ENCODE data around the gene TASOR. TPM values are rescaled to one million over a fixed set of nuclear protein-coding genes. Genes with fewer than 3 reads are reported as not detected.

TASOR gene
- total RNA-seq, 1 donor from 2014 or later, result 65.9 TPM

- no peak for DNase-seq (ENCODE audit: extremely low spot score, unreplicated experiment)
- no peak for TF ChIP-seq CTCF (IDR thresholded peaks at IDR 0.05)
- no peaks in the 10 kb centered on the region for H3K27me3 Mint-ChIP-seq (ENCODE audit: unreplicated experiment)
- H3K27ac Mint-ChIP-seq (ENCODE audit: unreplicated experiment), result peak overlapping the region; percentile 97
- H3K4me3 Mint-ChIP-seq (ENCODE audit: unreplicated experiment), result peak overlapping the region; percentile 94
- H3K9me3 Mint-ChIP-seq (ENCODE audit: unreplicated experiment), result peaks cover 4% of the 10 kb centered on the region
- peaks cover 19% of the 10 kb centered on the region for H3K36me3 Mint-ChIP-seq (ENCODE audit: unreplicated experiment)
- peaks cover 33% of the 10 kb centered on the region for H3K4me1 Mint-ChIP-seq (ENCODE audit: unreplicated experiment)
Measured at GRCh38 chr3:56681984-56682461, 1.0 kb downstream of the TASOR start.

GRCh38 chr3:56680054-56680580 is 2.9 kb downstream of the TASOR start:
- no peaks in the 10 kb centered on the region for H3K27me3 Mint-ChIP-seq (ENCODE audit: unreplicated experiment)
- H3K4me1 Mint-ChIP-seq (ENCODE audit: unreplicated experiment), result peaks cover 33% of the 10 kb centered on the region
- H3K36me3 Mint-ChIP-seq (ENCODE audit: unreplicated experiment), result peaks cover 19% of the 10 kb centered on the region
- no peak for DNase-seq (ENCODE audit: extremely low spot score, unreplicated experiment)
- peaks cover 4% of the 10 kb centered on the region for H3K9me3 Mint-ChIP-seq (ENCODE audit: unreplicated experiment)
- TF ChIP-seq CTCF (IDR thresholded peaks at IDR 0.05), result no peak
- H3K4me3 Mint-ChIP-seq (ENCODE audit: unreplicated experiment), result no peak overlapping the region
- no peak overlapping the region for H3K27ac Mint-ChIP-seq (ENCODE audit: unreplicated experiment)

DNA sequence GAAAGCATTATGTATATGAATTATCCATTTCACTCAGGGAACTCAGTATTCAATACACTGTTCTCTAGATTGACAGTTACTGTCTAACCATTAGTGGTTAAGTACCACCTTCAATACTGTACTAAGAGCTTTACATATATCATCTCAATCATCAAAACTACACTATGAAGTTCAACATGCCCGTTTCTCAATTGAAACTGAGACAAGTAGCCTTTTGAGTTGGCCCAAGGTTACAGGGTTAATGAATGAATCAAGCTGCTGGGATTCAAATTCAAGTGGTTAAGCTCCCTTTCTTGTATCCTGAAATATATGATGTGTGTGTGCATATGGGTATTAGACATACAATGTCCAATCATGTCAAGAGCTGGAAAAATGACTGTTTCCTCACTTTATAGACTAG is 5.8 kb downstream of the TASOR start:
- Mint-ChIP-seq H3K27me3 (ENCODE audit: unreplicated experiment) (no peaks in the 10 kb centered on the region), H3K27ac (ENCODE audit: unreplicated experiment) (no peak overlapping the region), H3K36me3 (ENCODE audit: unreplicated experiment) (peaks cover 17% of the 10 kb centered on the region), H3K9me3 (ENCODE audit: unreplicated experiment) (peaks cover 4% of the 10 kb centered on the region), H3K4me3 (ENCODE audit: unreplicated experiment) (no peak overlapping the region), H3K4me1 (ENCODE audit: unreplicated experiment) (peaks cover 33% of the 10 kb centered on the region)
- TF ChIP-seq CTCF (IDR thresholded peaks at IDR 0.05), result no peak
- DNase-seq (ENCODE audit: extremely low spot score, unreplicated experiment), result no peak

DNA sequence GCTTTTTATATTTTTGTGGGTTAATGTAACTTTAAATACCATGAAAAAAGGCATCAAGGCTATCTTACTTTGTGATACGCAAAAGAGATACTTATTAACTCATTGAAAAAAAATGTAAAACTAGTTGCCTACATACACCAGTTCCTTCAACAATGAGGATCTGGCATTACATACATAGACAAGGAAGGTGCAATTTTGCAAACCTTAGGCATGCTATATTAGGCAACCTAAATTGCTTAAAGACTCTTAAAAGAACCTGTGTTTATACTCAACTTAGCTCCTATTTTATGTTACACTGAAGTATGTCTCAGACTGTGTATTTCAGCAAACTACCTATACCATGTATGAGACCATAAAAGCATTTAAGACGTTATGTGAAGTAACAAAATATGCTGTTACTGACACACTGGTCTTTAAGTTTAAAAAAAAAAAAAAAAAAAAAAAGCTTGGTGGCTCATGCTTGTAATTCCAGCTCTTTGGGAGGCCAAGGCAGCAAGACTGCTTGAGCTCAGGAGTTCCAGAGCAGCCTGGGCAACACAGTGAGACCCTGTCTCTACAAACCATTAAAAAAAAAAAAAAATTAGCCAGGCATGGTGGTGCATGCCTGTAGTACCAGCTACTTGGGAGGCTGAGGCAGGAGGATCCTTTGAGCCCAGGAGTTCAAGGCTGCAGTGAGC is 9.1 kb downstream of the TASOR start:
- Mint-ChIP-seq H3K4me3 (ENCODE audit: unreplicated experiment) (no peak overlapping the region), H3K27me3 (ENCODE audit: unreplicated experiment) (no peaks in the 10 kb centered on the region), H3K4me1 (ENCODE audit: unreplicated experiment) (peaks cover 8% of the 10 kb centered on the region), H3K27ac (ENCODE audit: unreplicated experiment) (no peak overlapping the region), H3K9me3 (ENCODE audit: unreplicated experiment) (no peaks in the 10 kb centered on the region), H3K36me3 (ENCODE audit: unreplicated experiment) (peaks cover 18% of the 10 kb centered on the region)
- TF ChIP-seq CTCF (IDR thresholded peaks at IDR 0.05), result no peak
- DNase-seq (ENCODE audit: extremely low spot score, unreplicated experiment), result no peak

DNA sequence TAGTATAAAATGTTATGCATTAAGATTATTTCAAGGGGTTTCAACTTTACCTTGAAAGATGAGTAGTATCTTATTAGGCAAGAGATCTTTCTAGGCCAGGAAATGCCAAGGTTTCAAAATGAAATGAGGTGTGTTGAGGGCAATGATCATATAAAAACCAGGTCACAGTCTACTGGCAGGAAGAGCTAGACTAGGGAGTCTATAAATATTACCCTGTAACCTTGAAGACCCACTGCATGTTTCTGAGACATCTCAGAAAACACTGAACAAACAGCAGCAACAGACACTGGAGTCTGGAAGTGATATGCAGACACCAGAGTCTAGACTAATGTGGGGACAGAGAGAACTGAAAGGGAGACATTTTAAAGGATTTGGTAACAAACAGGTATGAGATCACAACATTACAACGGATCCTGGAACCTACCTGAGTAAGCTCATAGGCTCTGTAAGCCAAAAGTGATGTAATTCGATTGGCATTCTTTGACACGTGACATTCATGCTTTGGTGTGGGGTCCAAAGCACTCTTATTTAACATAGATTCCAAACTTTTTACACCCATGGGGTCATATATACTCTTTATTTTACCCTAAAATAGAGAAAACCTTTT is 15.0 kb downstream of the TASOR start:
- Mint-ChIP-seq H3K27me3 (ENCODE audit: unreplicated experiment) (no peaks in the 10 kb centered on the region), H3K9me3 (ENCODE audit: unreplicated experiment) (no peaks in the 10 kb centered on the region), H3K4me1 (ENCODE audit: unreplicated experiment) (no peaks in the 10 kb centered on the region), H3K4me3 (ENCODE audit: unreplicated experiment) (no peak overlapping the region), H3K27ac (ENCODE audit: unreplicated experiment) (no peak overlapping the region), H3K36me3 (ENCODE audit: unreplicated experiment) (peaks cover 53% of the 10 kb centered on the region)
- DNase-seq (ENCODE audit: extremely low spot score, unreplicated experiment), result no peak
- TF ChIP-seq CTCF (IDR thresholded peaks at IDR 0.05), result no peak
